HL-60 (cell line): ENCODE measurements around the gene CMPK2.

ENCODE experiments used
- DNase-seq, 2 experiments: peaks; one replicate each; pipeline ENCODE4 v3.0.0-alpha.2; 2010 to 2020; ENCODE audit warnings: low read depth in 1 of 2, low spot score in 1 of 2
- H3K27ac ChIP-seq: fragments of 250-450 bp; sonication (Bioruptor Pico); replicated peaks from 2 replicates; pipeline ENCODE4 v1.5.1; 2020; ENCODE audit warnings: mild to moderate bottlenecking, moderate library complexity
- H3K27me3 ChIP-seq: fragments of 250-450 bp; sonication (Bioruptor Pico); 2 replicates; pipeline ENCODE4 v1.5.1; 2021; ENCODE audit warnings: mild to moderate bottlenecking, moderate library complexity; ENCODE audit not compliant: insufficient read depth, poor library complexity, severe bottlenecking
- H3K4me3 ChIP-seq: replicated peaks from 2 replicates; pipeline ENCODE4 v1.5.1; 2011; ENCODE audit warnings: mild to moderate bottlenecking, control low read depth, low read length; ENCODE audit not compliant: insufficient read depth
- CTCF ChIP-seq: IDR thresholded peaks from one replicate; pipeline ENCODE4 v1.5.1; 2011; ENCODE audit warnings: low read length, control low read depth, inconsistent platforms; ENCODE audit not compliant: insufficient read depth
- GABPA ChIP-seq: IDR thresholded peaks from 2 replicates; pipeline ENCODE4 v1.6.1; 2012; ENCODE audit warnings: low read depth
- POLR2AphosphoS5 ChIP-seq: IDR thresholded peaks from 2 replicates; pipeline ENCODE4 v1.6.1; 2012; ENCODE audit warnings: low read depth
- REST ChIP-seq: IDR thresholded peaks from 2 replicates; pipeline ENCODE4 v1.6.1; 2012; ENCODE audit warnings: low read depth; ENCODE audit not compliant: insufficient replicate concordance
- SPI1 ChIP-seq: IDR thresholded peaks from 2 replicates; pipeline ENCODE4 v1.6.1; 2012; ENCODE audit warnings: low read depth, mild to moderate bottlenecking, borderline replicate concordance

CMPK2 gene

GRCh38 chr2:6818012-6818411 lies 47.7 kb downstream of the CMPK2 start:
- Histone ChIP-seq H3K27ac (no peak overlapping the region), H3K27me3 (peaks cover 4% of the 10 kb centered on the region), H3K4me3 (no peak overlapping the region)
- TF ChIP-seq GABPA (no peak), CTCF (no peak), SPI1 (no peak), REST (no peak), POLR2AphosphoS5 (no peak)
- DNase-seq = no peak

- Histone ChIP-seq H3K27me3 (peaks cover 4% of the 10 kb centered on the region), H3K4me3 (no peak overlapping the region), H3K27ac (no peak overlapping the region)
- TF ChIP-seq GABPA = no peak
- TF ChIP-seq CTCF = no peak
- no peak for TF ChIP-seq POLR2AphosphoS5
- no peak for TF ChIP-seq REST
- TF ChIP-seq SPI1 = no peak
- no peak for DNase-seq
Observed at GRCh38 chr2:6814869-6815268, 50.8 kb downstream of the CMPK2 start.

GRCh38 chr2:6814312-6814711 lies 51.4 kb downstream of the CMPK2 start:
- Histone ChIP-seq H3K27me3 (peaks cover 4% of the 10 kb centered on the region), H3K4me3 (no peak overlapping the region), H3K27ac (no peak overlapping the region)
- TF ChIP-seq POLR2AphosphoS5 (no peak), SPI1 (no peak), REST (no peak), CTCF (no peak), GABPA (no peak)
- DNase-seq = no peak
